ENCODE data around the gene CACNA1C.

Gene CACNA1C

DNA sequence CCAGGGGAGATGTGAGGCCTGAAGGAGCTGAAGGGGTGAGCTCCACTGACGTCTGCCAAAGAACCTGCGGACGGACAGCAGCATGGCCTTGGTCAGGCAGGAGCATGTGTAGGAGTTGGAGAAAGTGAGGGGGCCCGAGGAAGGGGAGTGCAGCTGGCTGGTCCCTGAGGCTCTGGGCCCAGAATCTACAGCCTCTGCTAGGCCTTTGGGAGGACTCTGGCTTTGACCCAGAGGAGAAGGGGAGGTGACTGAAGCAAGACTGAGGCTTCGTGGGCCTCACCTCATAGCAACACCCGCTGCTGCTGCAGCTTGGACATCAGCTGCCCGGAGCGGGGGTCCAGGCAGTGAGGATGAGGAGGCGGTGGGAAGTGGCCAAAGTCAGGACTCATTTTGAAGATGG, 525.4 kb downstream of the CACNA1C start:
- peaks cover 15% of the 10 kb centered on the region for H3K27me3 Mint-ChIP-seq
- H3K27ac Mint-ChIP-seq: no peak overlapping the region
- no peak overlapping the region for H3K4me3 Mint-ChIP-seq
- no peaks in the 10 kb centered on the region for H3K9me3 Mint-ChIP-seq
- peaks cover under 1% of the 10 kb centered on the region for H3K4me1 Mint-ChIP-seq
- H3K36me3 Mint-ChIP-seq: no peaks in the 10 kb centered on the region

- H3K4me3 Mint-ChIP-seq: no peak overlapping the region
- H3K36me3 Mint-ChIP-seq: no peaks in the 10 kb centered on the region
- H3K27me3 Mint-ChIP-seq: peaks cover 16% of the 10 kb centered on the region
- peaks cover 3% of the 10 kb centered on the region for H3K4me1 Mint-ChIP-seq
- no peak overlapping the region for H3K27ac Mint-ChIP-seq
- no peaks in the 10 kb centered on the region for H3K9me3 Mint-ChIP-seq
Measured at GRCh38 chr12:2578772-2579171, 526.0 kb downstream of the CACNA1C start.

DNA sequence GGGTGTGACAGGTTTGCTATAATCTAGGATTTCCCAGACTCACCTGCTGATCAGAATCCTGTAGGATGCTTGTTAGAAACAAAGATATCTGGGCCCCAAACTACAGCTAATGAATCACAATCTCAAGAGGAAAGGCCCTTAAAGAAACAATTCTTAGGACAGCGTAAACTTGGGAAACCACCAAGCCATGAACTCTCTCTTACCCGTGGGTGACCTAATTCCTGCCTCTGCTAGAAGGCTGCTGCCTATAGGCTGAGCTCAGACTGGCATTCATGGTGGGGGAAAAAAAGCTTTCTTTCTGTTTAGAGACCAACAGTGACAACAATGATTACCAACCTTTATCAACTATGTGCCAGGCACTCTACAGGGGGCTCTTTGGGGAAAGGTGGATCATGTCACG, 528.0 kb downstream of the CACNA1C start:
- peaks cover 3% of the 10 kb centered on the region for H3K4me1 Mint-ChIP-seq
- no peak overlapping the region for H3K4me3 Mint-ChIP-seq
- no peak overlapping the region for H3K27ac Mint-ChIP-seq
- no peaks in the 10 kb centered on the region for H3K36me3 Mint-ChIP-seq
- H3K9me3 Mint-ChIP-seq: no peaks in the 10 kb centered on the region
- H3K27me3 Mint-ChIP-seq: peaks cover 15% of the 10 kb centered on the region

GRCh38 chr12:2581293-2582045, 528.7 kb downstream of the CACNA1C start:
- Mint-ChIP-seq H3K27me3 (peaks cover 18% of the 10 kb centered on the region), H3K36me3 (no peaks in the 10 kb centered on the region)

GRCh38 chr12:2582631-2583030, 529.8 kb downstream of the CACNA1C start:
- peaks cover 3% of the 10 kb centered on the region for H3K4me1 Mint-ChIP-seq
- H3K36me3 Mint-ChIP-seq: no peaks in the 10 kb centered on the region
- H3K27ac Mint-ChIP-seq: no peak overlapping the region
- H3K9me3 Mint-ChIP-seq: no peaks in the 10 kb centered on the region
- no peak overlapping the region for H3K4me3 Mint-ChIP-seq
- peaks cover 20% of the 10 kb centered on the region for H3K27me3 Mint-ChIP-seq

More at GRCh38 chr12:2581293-2582045, 528.7 kb downstream of the CACNA1C start:
- Mint-ChIP-seq H3K27ac (no peak overlapping the region), H3K9me3 (no peaks in the 10 kb centered on the region), H3K4me1 (peaks cover 3% of the 10 kb centered on the region), H3K4me3 (no peak overlapping the region)

DNA sequence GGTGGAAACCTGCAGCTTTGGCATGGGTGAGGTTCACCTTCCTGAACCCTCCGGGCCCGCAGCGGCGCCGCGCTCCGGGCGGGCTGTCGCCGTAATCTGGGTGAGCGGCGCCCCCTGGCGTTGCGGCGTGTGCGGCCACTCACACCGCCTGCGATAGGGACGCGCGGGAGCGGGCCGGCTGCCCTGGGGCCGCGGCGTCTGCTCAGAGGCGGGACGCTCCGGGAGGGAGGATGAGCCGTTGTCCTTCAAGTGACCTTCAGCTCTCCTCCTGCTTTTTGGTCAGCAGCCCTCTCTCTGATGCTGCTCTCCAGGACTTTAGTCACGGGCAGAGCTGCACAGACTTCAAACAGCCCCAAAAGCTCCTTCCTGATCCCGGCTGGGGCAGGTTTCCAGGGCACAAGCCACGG, 530.3 kb downstream of the CACNA1C start:
- H3K4me1 Mint-ChIP-seq: peaks cover 3% of the 10 kb centered on the region
- H3K9me3 Mint-ChIP-seq: no peaks in the 10 kb centered on the region
- no peak overlapping the region for H3K27ac Mint-ChIP-seq
- peaks cover 22% of the 10 kb centered on the region for H3K27me3 Mint-ChIP-seq
- H3K4me3 Mint-ChIP-seq: no peak overlapping the region
- no peaks in the 10 kb centered on the region for H3K36me3 Mint-ChIP-seq

GRCh38 chr12:2583642-2584401, 531.0 kb downstream of the CACNA1C start:
- no peak overlapping the region for H3K27ac Mint-ChIP-seq
- H3K36me3 Mint-ChIP-seq: no peaks in the 10 kb centered on the region
- peaks cover 3% of the 10 kb centered on the region for H3K4me1 Mint-ChIP-seq
- no peaks in the 10 kb centered on the region for H3K9me3 Mint-ChIP-seq
- peaks cover 23% of the 10 kb centered on the region for H3K27me3 Mint-ChIP-seq
- no peak overlapping the region for H3K4me3 Mint-ChIP-seq

DNA sequence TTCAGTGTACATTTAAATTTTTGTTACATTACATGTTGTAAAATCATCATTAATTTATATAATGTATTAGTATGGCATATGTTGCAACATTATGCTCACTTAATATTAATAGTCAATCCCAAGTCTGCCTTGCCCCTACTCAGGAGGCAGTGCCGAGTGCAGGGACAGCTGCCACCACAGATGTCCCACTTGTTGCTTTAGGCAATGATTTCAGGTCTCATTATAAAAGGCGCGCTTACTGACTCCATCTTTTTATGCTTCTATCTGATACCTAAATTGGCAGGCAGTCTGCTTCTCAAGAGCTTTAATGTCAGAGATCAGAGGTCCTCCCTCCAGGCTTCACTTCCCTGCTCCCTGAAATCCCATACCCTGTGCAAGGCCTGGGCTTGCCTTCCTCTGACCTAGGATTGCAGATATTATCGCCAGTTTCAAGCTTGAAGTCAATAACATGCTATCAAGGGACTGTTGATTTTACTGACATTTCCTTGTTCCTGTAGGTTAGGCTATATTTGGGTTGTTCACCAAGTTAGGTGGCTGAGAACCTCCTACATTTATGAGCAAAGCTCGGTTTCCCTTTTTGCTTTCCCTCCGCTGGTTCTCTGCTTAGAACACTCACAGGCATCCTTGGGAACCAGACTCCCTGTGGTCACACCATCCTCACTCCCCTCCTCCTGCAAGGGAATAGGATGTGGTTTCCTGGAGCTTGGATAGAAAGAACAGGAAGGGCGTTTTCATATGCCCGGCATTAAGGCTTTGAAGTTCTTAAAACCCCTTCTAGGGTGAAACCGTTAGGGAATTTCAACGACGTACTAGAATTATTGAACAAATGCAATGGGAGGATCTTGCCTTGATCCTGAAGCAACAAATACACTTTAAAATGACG, 533.6 kb downstream of the CACNA1C start:
- Mint-ChIP-seq H3K27ac (no peak overlapping the region), H3K36me3 (no peaks in the 10 kb centered on the region), H3K27me3 (peaks cover 27% of the 10 kb centered on the region), H3K9me3 (no peaks in the 10 kb centered on the region), H3K4me3 (no peak overlapping the region), H3K4me1 (peaks cover 3% of the 10 kb centered on the region)

- Mint-ChIP-seq H3K27me3 (peaks cover 17% of the 10 kb centered on the region), H3K36me3 (no peaks in the 10 kb centered on the region), H3K4me3 (no peak overlapping the region), H3K9me3 (no peaks in the 10 kb centered on the region), H3K27ac (no peak overlapping the region), H3K4me1 (peaks cover 2% of the 10 kb centered on the region)
Measured at GRCh38 chr12:2588345-2588744, 535.6 kb downstream of the CACNA1C start.

- Mint-ChIP-seq H3K4me3 (no peak overlapping the region), H3K4me1 (no peaks in the 10 kb centered on the region), H3K27me3 (peaks cover 15% of the 10 kb centered on the region), H3K27ac (no peak overlapping the region), H3K9me3 (no peaks in the 10 kb centered on the region), H3K36me3 (no peaks in the 10 kb centered on the region)
Measured at GRCh38 chr12:2589381-2589780, 536.6 kb downstream of the CACNA1C start.

DNA sequence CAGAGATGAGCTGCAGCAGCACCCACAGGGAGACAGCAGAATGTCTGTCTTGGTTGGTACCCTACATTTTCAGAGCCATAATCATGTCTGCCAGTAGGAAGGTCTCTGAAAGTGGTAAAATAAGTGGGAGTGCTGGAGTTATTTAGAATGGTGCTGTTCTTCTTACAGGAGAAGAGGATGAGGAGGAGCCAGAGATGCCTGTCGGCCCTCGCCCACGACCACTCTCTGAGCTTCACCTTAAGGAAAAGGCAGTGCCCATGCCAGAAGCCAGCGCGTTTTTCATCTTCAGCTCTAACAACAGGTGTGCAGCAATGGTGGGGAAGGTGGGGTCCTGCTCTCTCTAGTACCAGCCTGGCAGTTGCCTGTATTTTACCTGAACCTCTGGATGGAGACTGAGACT, 540.3 kb downstream of the CACNA1C start:
- no peak overlapping the region for H3K27ac Mint-ChIP-seq
- no peaks in the 10 kb centered on the region for H3K36me3 Mint-ChIP-seq
- H3K4me3 Mint-ChIP-seq: no peak overlapping the region
- H3K27me3 Mint-ChIP-seq: peaks cover 8% of the 10 kb centered on the region
- no peaks in the 10 kb centered on the region for H3K4me1 Mint-ChIP-seq
- no peaks in the 10 kb centered on the region for H3K9me3 Mint-ChIP-seq

- no peaks in the 10 kb centered on the region for H3K4me1 Mint-ChIP-seq
- H3K4me3 Mint-ChIP-seq: no peak overlapping the region
- no peaks in the 10 kb centered on the region for H3K9me3 Mint-ChIP-seq
- peaks cover 2% of the 10 kb centered on the region for H3K27me3 Mint-ChIP-seq
- no peaks in the 10 kb centered on the region for H3K36me3 Mint-ChIP-seq
- H3K27ac Mint-ChIP-seq: no peak overlapping the region
Measured at GRCh38 chr12:2596441-2596840, 543.7 kb downstream of the CACNA1C start.

DNA sequence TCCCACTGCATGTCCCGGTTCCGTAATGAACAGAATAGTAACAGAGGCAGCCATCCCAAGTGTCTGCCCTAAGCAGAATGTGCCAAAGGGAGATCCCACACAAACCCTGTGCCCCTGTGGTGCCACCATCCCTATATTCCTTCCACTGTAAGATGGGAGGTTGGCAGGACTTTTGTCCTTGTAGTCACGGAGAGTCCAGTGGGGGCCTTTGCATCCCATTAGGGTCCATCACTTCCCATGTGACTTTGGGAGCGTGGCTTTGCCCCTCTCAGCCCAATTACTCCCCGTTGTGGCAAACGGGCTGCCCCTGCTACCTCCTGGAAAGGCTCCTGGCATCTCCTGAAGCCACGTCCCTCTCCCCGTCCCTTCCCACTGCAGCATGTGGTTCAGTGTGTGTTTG, 552.5 kb downstream of the CACNA1C start:
- H3K9me3 Mint-ChIP-seq: no peaks in the 10 kb centered on the region
- H3K4me1 Mint-ChIP-seq: no peaks in the 10 kb centered on the region
- no peaks in the 10 kb centered on the region for H3K36me3 Mint-ChIP-seq
- no peak overlapping the region for H3K4me3 Mint-ChIP-seq
- peaks cover 3% of the 10 kb centered on the region for H3K27me3 Mint-ChIP-seq
- no peak overlapping the region for H3K27ac Mint-ChIP-seq

- Mint-ChIP-seq H3K36me3 (no peaks in the 10 kb centered on the region), H3K27me3 (peaks cover 4% of the 10 kb centered on the region), H3K4me3 (no peak overlapping the region), H3K9me3 (no peaks in the 10 kb centered on the region), H3K4me1 (no peaks in the 10 kb centered on the region), H3K27ac (no peak overlapping the region)
Measured at GRCh38 chr12:2606186-2606910, 553.6 kb downstream of the CACNA1C start.

Measured in activated naive CD4-positive, alpha-beta T cell treated with anti-CD3 and anti-CD28 coated beads, Interleukin-2, amount 50 U/mL, for 24 hours (primary cell).